ENCODE measurements around the gene GAGE12E. TPM values are rescaled to one million over a fixed set of nuclear protein-coding genes. Genes with fewer than 3 reads are reported as not detected.

GAGE12E gene, protein sequence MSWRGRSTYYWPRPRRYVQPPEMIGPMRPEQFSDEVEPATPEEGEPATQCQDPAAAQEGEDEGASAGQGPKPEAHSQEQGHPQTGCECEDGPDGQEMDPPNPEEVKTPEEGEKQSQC
- not detected in 2 replicates for total RNA-seq (ENCODE audit: low replicate concordance)

DNA sequence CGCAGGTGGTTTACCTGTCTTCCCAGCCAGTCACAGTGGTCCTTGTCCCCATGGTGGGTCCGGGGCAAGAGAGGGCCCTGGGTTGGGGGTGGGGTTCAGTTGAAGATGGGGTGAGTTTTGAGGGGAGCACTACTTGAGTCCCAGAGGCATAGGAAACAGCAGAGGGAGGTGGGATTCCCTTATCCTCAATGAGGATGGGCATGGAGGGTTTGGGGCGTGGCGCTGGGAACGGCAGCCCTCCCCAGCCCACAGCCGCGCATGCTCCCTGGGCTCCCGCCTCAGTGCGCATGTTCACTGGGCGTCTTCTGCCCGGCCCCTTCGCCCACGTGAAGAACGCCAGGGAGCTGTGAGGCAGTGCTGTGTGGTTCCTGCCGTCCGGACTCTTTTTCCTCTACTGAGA is at the start of gene GAGE12E:
GAGE12E (plus strand) TSS at position 301 of the 400 bp plus-strand sequence. CDS start 1,155 bp downstream, outside the sequence.

DNA sequence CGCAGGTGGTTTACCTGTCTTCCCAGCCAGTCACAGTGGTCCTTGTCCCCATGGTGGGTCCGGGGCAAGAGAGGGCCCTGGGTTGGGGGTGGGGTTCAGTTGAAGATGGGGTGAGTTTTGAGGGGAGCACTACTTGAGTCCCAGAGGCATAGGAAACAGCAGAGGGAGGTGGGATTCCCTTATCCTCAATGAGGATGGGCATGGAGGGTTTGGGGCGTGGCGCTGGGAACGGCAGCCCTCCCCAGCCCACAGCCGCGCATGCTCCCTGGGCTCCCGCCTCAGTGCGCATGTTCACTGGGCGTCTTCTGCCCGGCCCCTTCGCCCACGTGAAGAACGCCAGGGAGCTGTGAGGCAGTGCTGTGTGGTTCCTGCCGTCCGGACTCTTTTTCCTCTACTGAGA is 19.2 kb upstream of the GAGE12E start, which contains the start of gene GAGE12C:
GAGE12C (plus strand) TSS at position 301 of the 400 bp plus-strand sequence. CDS start 1,155 bp downstream, outside the sequence.

DNA sequence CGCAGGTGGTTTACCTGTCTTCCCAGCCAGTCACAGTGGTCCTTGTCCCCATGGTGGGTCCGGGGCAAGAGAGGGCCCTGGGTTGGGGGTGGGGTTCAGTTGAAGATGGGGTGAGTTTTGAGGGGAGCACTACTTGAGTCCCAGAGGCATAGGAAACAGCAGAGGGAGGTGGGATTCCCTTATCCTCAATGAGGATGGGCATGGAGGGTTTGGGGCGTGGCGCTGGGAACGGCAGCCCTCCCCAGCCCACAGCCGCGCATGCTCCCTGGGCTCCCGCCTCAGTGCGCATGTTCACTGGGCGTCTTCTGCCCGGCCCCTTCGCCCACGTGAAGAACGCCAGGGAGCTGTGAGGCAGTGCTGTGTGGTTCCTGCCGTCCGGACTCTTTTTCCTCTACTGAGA is 9.7 kb upstream of the GAGE12E start, which contains the start of gene GAGE12D:
GAGE12D (plus strand) TSS at position 301 of the 400 bp plus-strand sequence. CDS start 1,155 bp downstream, outside the sequence.

DNA sequence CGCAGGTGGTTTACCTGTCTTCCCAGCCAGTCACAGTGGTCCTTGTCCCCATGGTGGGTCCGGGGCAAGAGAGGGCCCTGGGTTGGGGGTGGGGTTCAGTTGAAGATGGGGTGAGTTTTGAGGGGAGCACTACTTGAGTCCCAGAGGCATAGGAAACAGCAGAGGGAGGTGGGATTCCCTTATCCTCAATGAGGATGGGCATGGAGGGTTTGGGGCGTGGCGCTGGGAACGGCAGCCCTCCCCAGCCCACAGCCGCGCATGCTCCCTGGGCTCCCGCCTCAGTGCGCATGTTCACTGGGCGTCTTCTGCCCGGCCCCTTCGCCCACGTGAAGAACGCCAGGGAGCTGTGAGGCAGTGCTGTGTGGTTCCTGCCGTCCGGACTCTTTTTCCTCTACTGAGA is 9.5 kb downstream of the GAGE12E start, which contains the start of gene GAGE12F:
GAGE12F (plus strand) TSS at position 301 of the 400 bp plus-strand sequence. CDS start 1,155 bp downstream, outside the sequence.

DNA sequence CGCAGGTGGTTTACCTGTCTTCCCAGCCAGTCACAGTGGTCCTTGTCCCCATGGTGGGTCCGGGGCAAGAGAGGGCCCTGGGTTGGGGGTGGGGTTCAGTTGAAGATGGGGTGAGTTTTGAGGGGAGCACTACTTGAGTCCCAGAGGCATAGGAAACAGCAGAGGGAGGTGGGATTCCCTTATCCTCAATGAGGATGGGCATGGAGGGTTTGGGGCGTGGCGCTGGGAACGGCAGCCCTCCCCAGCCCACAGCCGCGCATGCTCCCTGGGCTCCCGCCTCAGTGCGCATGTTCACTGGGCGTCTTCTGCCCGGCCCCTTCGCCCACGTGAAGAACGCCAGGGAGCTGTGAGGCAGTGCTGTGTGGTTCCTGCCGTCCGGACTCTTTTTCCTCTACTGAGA is 19.0 kb downstream of the GAGE12E start, which contains the start of gene GAGE12G:
GAGE12G (plus strand) TSS at position 301 of the 400 bp plus-strand sequence. CDS start 1,155 bp downstream, outside the sequence.

DNA sequence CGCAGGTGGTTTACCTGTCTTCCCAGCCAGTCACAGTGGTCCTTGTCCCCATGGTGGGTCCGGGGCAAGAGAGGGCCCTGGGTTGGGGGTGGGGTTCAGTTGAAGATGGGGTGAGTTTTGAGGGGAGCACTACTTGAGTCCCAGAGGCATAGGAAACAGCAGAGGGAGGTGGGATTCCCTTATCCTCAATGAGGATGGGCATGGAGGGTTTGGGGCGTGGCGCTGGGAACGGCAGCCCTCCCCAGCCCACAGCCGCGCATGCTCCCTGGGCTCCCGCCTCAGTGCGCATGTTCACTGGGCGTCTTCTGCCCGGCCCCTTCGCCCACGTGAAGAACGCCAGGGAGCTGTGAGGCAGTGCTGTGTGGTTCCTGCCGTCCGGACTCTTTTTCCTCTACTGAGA is 28.6 kb downstream of the GAGE12E start, which contains the start of gene GAGE12H:
GAGE12H (plus strand) TSS at position 301 of the 400 bp plus-strand sequence. CDS start 1,155 bp downstream, outside the sequence.

DNA sequence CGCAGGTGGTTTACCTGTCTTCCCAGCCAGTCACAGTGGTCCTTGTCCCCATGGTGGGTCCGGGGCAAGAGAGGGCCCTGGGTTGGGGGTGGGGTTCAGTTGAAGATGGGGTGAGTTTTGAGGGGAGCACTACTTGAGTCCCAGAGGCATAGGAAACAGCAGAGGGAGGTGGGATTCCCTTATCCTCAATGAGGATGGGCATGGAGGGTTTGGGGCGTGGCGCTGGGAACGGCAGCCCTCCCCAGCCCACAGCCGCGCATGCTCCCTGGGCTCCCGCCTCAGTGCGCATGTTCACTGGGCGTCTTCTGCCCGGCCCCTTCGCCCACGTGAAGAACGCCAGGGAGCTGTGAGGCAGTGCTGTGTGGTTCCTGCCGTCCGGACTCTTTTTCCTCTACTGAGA is 38.1 kb downstream of the GAGE12E start, which contains the start of gene GAGE2A:
GAGE2A (plus strand) TSS at position 301 of the 400 bp plus-strand sequence. CDS start 1,155 bp downstream, outside the sequence.

DNA sequence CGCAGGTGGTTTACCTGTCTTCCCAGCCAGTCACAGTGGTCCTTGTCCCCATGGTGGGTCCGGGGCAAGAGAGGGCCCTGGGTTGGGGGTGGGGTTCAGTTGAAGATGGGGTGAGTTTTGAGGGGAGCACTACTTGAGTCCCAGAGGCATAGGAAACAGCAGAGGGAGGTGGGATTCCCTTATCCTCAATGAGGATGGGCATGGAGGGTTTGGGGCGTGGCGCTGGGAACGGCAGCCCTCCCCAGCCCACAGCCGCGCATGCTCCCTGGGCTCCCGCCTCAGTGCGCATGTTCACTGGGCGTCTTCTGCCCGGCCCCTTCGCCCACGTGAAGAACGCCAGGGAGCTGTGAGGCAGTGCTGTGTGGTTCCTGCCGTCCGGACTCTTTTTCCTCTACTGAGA is 47.6 kb downstream of the GAGE12E start, which contains the start of gene GAGE1:
GAGE1 (plus strand) TSS at position 301 of the 400 bp plus-strand sequence. CDS start 1,155 bp downstream, outside the sequence.

Other genes starting within 250 kb of the GAGE12E start
- not detected in 2 replicates for gene GAGE10, start 247.6 kb upstream of the GAGE12E start, total RNA-seq (ENCODE audit: low replicate concordance)
- gene GAGE12J, start 229.3 kb upstream of the GAGE12E start, total RNA-seq (ENCODE audit: low replicate concordance) = not detected in 2 replicates
- gene GAGE13, start 219.7 kb upstream of the GAGE12E start, total RNA-seq (ENCODE audit: low replicate concordance) = not detected in 2 replicates
- gene GAGE12C, start 19.1 kb upstream of the GAGE12E start, total RNA-seq (ENCODE audit: low replicate concordance) = not detected in 2 replicates
- not detected in 2 replicates for gene GAGE12D, start 9.6 kb upstream of the GAGE12E start, total RNA-seq (ENCODE audit: low replicate concordance)
- gene GAGE12F, start 9.6 kb downstream of the GAGE12E start, total RNA-seq (ENCODE audit: low replicate concordance) = not detected in 2 replicates
- not detected in 2 replicates for gene GAGE12G, start 19.1 kb downstream of the GAGE12E start, total RNA-seq (ENCODE audit: low replicate concordance)
- not detected in 2 replicates for gene GAGE12H, start 28.7 kb downstream of the GAGE12E start, total RNA-seq (ENCODE audit: low replicate concordance)
- gene GAGE2A, start 38.2 kb downstream of the GAGE12E start, total RNA-seq (ENCODE audit: low replicate concordance) = not detected in 2 replicates
- gene GAGE1, start 47.7 kb downstream of the GAGE12E start, total RNA-seq (ENCODE audit: low replicate concordance) = not detected in 2 replicates
- not detected in 2 replicates for gene PAGE1, start 144.7 kb downstream of the GAGE12E start, total RNA-seq (ENCODE audit: low replicate concordance)